HG02840 (cell line): ENCODE measurements around the gene FAAP100.
A peak's percentile ranks its signal among the peaks of the same experiment; 100 is the strongest.

Experiments
- ATAC-seq: cut with Tn5 transposase; IDR thresholded peaks from one replicate; pipeline ENCODE4 v1.9.1; 2021; ENCODE audit warnings: mild to moderate bottlenecking, moderate library complexity, moderate number of reproducible peaks; ENCODE audit not compliant: unreplicated experiment, low FRiP score

The FAAP100 gene

GRCh38 chr17:81513753-81514488 is 38.2 kb downstream of the FAAP100 start:
- ATAC-seq = no peak

- no peak for ATAC-seq
These were observed 38.8 kb downstream of the FAAP100 start for GRCh38 chr17:81513372-81513752.

- ATAC-seq = peak; percentile 36
These were observed 39.4 kb downstream of the FAAP100 start, which contains the start of gene ACTG1 for GRCh38 chr17:81512562-81513371. ACTG1 (minus strand) TSS chr17:81512799; CDS start chr17:81512354, 445 bp downstream.

GRCh38 chr17:81511804-81512561 is 40.2 kb downstream of the FAAP100 start:
- ATAC-seq = no peak

GRCh38 chr17:81511554-81511803 is 40.7 kb downstream of the FAAP100 start:
- no peak for ATAC-seq

GRCh38 chr17:81510785-81511553 is 41.2 kb downstream of the FAAP100 start:
- no peak for ATAC-seq

GRCh38 chr17:81509972-81510784 is 42.0 kb downstream of the FAAP100 start:
- ATAC-seq = no peak

- no peak for ATAC-seq
These were observed 42.8 kb downstream of the FAAP100 start for GRCh38 chr17:81509207-81509971.

- ATAC-seq = no peak
These were observed 43.4 kb downstream of the FAAP100 start for GRCh38 chr17:81508639-81509206.

GRCh38 chr17:81503619-81504018 is 48.5 kb downstream of the FAAP100 start:
- no peak for ATAC-seq

- ATAC-seq = no peak
These were observed 49.6 kb downstream of the FAAP100 start for GRCh38 chr17:81502471-81503017.

GRCh38 chr17:81500047-81500446 is 52.1 kb downstream of the FAAP100 start:
- ATAC-seq = no peak

- ATAC-seq = no peak
These were observed 52.6 kb downstream of the FAAP100 start for GRCh38 chr17:81499601-81499970.

GRCh38 chr17:81498953-81499600 is 53.1 kb downstream of the FAAP100 start:
- ATAC-seq = no peak

- no peak for ATAC-seq
These were observed 57.4 kb downstream of the FAAP100 start for GRCh38 chr17:81494626-81495377.

- no peak for ATAC-seq
These were observed 58.7 kb downstream of the FAAP100 start for GRCh38 chr17:81493198-81494038.
